MM.1S (cell line): ENCODE results near the gene CHPF2.
A peak's percentile ranks its signal among the peaks of the same experiment; 100 is the strongest.

Experiments used
- DNase-seq: peaks from one replicate; pipeline ENCODE4 v3.0.0-alpha.2; 2015
- H2AFZ ChIP-seq: fragments of 300-600 bp; sonication (generic); 2 replicates; pipeline ENCODE4 v1.6.0; 2016; ENCODE audit warnings: antibody characterized with exemption, low read length
- H3F3A ChIP-seq: fragments of 300-600 bp; sonication (generic); 2 replicates; pipeline ENCODE4 v1.6.1; 2016; ENCODE audit warnings: mild to moderate bottlenecking, antibody characterized with exemption, low read length, moderate library complexity, mixed read lengths; ENCODE audit not compliant: insufficient read depth
- H3K27ac ChIP-seq: fragments of 300-600 bp; sonication (generic); 2 replicates; pipeline ENCODE4 v1.5.1; 2016; ENCODE audit warnings: mild to moderate bottlenecking, low read length
- H3K27me3 ChIP-seq: fragments of 300-600 bp; sonication (generic); replicated peaks from 2 replicates; pipeline ENCODE4 v1.6.0; 2016; ENCODE audit warnings: low read length; ENCODE audit not compliant: insufficient read depth
- H3K36me3 ChIP-seq: fragments of 300-600 bp; sonication (generic); replicated peaks from 2 replicates; pipeline ENCODE4 v1.6.1; 2016; ENCODE audit warnings: mild to moderate bottlenecking, low read length, mixed read lengths; ENCODE audit not compliant: insufficient read depth
- H3K4me1 ChIP-seq: fragments of 300-600 bp; sonication (generic); 2 replicates; pipeline ENCODE4 v1.6.1; 2016; ENCODE audit warnings: low read length, mixed read lengths
- H3K4me2 ChIP-seq: fragments of 300-600 bp; sonication (generic); 2 replicates; pipeline ENCODE4 v1.6.0; 2016; ENCODE audit warnings: low read depth, low read length
- H3K4me3 ChIP-seq: fragments of 300-600 bp; sonication (generic); 2 replicates; pipeline ENCODE4 v1.5.1; 2016; ENCODE audit warnings: low read length, mixed read lengths
- H3K79me2 ChIP-seq: fragments of 300-600 bp; sonication (generic); 2 replicates; pipeline ENCODE4 v1.6.1; 2016; ENCODE audit warnings: mixed run types, low read length, mixed read lengths
- H3K9ac ChIP-seq: fragments of 300-600 bp; sonication (generic); 2 replicates; pipeline ENCODE4 v1.6.1; 2016; ENCODE audit warnings: low read length, mixed read lengths
- H3K9me2 ChIP-seq: fragments of 300-600 bp; sonication (generic); replicated peaks from 2 replicates; pipeline ENCODE4 v1.6.1; 2016; ENCODE audit warnings: mild to moderate bottlenecking, low read length, mixed read lengths; ENCODE audit not compliant: insufficient read depth
- H3K9me3 ChIP-seq: fragments of 300-600 bp; sonication (generic); replicated peaks from 2 replicates; pipeline ENCODE4 v1.6.1; 2016; ENCODE audit warnings: mild to moderate bottlenecking, low read length, mixed read lengths; ENCODE audit not compliant: insufficient read depth
- H4K20me1 ChIP-seq: fragments of 300-600 bp; sonication (generic); 2 replicates; pipeline ENCODE4 v1.6.1; 2016; ENCODE audit warnings: mild to moderate bottlenecking, low read length, moderate library complexity, mixed read lengths; ENCODE audit not compliant: insufficient read depth
- EZH2 ChIP-seq: fragments of 300-600 bp; sonication (generic); optimal IDR thresholded peaks from 2 replicates; pipeline ENCODE3; 2017; ENCODE audit warnings: low read depth, mild to moderate bottlenecking, antibody characterized with exemption, low read length, mixed read lengths
- EZH2phosphoT487 ChIP-seq: fragments of 300-600 bp; sonication (generic); IDR thresholded peaks from 2 replicates; pipeline ENCODE4 v1.6.1; 2018; ENCODE audit warnings: antibody characterized with exemption, low read length
- TF ChIP-seq, protein P1 (sequence below): fragments of 300-600 bp; sonication (generic); IDR thresholded peaks from 2 replicates; pipeline ENCODE4 v1.5.1; 2016; ENCODE audit warnings: antibody characterized with exemption, low read length, mixed read lengths

The CHPF2 gene

DNA sequence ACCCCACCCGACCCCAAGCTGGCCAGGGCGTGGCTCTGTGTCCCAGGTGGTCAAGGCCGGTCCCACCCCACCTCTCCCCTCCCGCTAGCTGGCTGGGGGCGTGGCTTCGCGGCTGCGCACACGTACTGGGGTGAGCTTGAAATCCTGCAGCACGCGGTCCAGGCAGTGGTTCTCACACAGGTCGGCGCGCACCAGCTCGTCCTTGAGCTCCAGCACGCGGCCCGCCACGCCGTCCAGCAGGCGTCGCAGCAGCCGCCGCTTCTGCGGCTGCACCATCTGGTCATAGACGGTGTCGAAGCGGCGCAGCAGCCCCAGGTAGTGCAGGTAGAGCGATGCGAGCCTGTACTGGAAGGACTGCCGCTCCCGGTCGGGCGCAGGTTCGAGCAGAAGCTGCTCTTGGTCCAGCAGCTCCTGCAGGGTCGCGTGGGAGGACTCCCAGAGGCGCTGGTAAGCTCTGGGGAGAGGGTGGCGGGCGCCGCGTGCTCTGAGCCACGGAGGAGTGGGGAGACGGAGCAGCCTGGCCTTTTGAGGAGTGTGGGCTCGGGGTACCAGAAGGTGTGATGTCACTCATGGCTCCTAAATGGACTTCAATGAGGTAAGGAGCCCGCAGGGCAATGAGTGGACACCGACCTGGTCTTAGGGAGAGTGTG is 27.8 kb upstream of the CHPF2 start:
- no peak for DNase-seq
- Histone ChIP-seq H3K79me2 (no peaks in the 10 kb centered on the region), H3K4me3 (no peak overlapping the region), H3K27ac (no peak overlapping the region), H2AFZ (no peak overlapping the region), H3K9me2 (no peaks in the 10 kb centered on the region), H3K9ac (no peak overlapping the region), H3K4me2 (no peak overlapping the region), H3F3A (no peaks in the 10 kb centered on the region), H3K36me3 (no peaks in the 10 kb centered on the region), H3K9me3 (no peaks in the 10 kb centered on the region), H4K20me1 (no peaks in the 10 kb centered on the region), H3K4me1 (no peaks in the 10 kb centered on the region), H3K27me3 (peaks cover 80% of the 10 kb centered on the region)
- TF ChIP-seq EZH2phosphoT487 (no peak), EZH2 (peak; percentile 61)
- TF ChIP-seq, protein P1, sequence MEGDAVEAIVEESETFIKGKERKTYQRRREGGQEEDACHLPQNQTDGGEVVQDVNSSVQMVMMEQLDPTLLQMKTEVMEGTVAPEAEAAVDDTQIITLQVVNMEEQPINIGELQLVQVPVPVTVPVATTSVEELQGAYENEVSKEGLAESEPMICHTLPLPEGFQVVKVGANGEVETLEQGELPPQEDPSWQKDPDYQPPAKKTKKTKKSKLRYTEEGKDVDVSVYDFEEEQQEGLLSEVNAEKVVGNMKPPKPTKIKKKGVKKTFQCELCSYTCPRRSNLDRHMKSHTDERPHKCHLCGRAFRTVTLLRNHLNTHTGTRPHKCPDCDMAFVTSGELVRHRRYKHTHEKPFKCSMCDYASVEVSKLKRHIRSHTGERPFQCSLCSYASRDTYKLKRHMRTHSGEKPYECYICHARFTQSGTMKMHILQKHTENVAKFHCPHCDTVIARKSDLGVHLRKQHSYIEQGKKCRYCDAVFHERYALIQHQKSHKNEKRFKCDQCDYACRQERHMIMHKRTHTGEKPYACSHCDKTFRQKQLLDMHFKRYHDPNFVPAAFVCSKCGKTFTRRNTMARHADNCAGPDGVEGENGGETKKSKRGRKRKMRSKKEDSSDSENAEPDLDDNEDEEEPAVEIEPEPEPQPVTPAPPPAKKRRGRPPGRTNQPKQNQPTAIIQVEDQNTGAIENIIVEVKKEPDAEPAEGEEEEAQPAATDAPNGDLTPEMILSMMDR = 0 out of 2 replicates have a peak, but pooled peaks have one; percentile 10

DNA sequence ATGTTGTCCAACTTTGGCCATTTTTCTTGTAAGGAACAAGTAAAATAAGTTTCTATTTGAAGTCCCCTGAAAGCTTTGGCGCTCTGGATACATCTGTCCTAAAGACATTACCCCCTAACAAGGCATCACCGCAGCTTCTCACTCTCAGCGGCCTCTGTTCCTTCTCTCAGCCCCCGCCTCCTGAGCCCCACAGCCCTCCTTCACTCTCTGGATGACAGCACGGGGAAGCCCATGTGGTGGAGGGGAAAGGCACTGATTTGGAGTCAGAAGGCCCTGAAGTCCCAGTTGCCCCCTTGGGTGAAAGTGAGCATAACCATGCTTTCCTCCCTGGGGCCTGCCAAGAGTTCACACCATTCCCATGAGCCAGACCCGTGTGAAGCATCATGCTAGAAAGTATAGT is 26.6 kb upstream of the CHPF2 start:
- H3K9me3 ChIP-seq = no peaks in the 10 kb centered on the region
- no peak for DNase-seq
- no peaks in the 10 kb centered on the region for H3K36me3 ChIP-seq
- H3K79me2 ChIP-seq = no peaks in the 10 kb centered on the region
- H3K27me3 ChIP-seq = peaks cover 68% of the 10 kb centered on the region
- no peak for TF ChIP-seq EZH2phosphoT487
- TF ChIP-seq, protein P1 = no peak
- no peak for TF ChIP-seq EZH2
- no peak overlapping the region for H3K9ac ChIP-seq
- no peaks in the 10 kb centered on the region for H3F3A ChIP-seq
- H3K27ac ChIP-seq = no peak overlapping the region
- H3K9me2 ChIP-seq = no peaks in the 10 kb centered on the region
- H4K20me1 ChIP-seq = no peaks in the 10 kb centered on the region
- H3K4me2 ChIP-seq = no peak overlapping the region
- H2AFZ ChIP-seq = no peak overlapping the region
- no peaks in the 10 kb centered on the region for H3K4me1 ChIP-seq
- H3K4me3 ChIP-seq = no peak overlapping the region

DNA sequence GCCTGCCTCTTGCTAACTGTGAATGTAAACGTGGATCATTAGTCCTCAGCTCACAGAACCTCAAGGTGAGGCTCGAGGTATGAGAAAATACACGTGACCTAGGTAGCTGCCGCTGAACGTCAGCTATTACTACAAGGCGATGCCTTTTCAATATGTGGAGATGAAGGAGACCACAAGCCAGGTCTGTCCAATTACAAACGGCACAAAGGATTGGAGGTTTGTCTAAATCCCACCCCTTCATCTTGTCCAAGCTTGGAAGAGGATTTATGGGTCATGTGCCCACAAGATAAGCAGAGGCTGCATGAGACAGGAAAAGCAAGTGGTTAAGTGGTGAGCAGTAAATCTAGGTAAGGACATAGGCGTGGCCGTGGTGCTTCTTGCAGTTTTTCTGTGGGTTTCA is 25.4 kb upstream of the CHPF2 start:
- H3K36me3 ChIP-seq = no peaks in the 10 kb centered on the region

More for the DNA sequence above, 25.4 kb upstream of the CHPF2 start:
- Histone ChIP-seq H3K79me2 (no peaks in the 10 kb centered on the region), H3K4me3 (no peak overlapping the region), H3K9ac (no peak overlapping the region), H3F3A (no peaks in the 10 kb centered on the region), H3K9me3 (no peaks in the 10 kb centered on the region), H4K20me1 (no peaks in the 10 kb centered on the region), H3K27ac (no peak overlapping the region), H3K9me2 (no peaks in the 10 kb centered on the region), H3K27me3 (peaks cover 56% of the 10 kb centered on the region), H2AFZ (no peak overlapping the region), H3K4me1 (no peaks in the 10 kb centered on the region), H3K4me2 (no peak overlapping the region)
- TF ChIP-seq, protein P1 = no peak
- TF ChIP-seq EZH2 (no peak), EZH2phosphoT487 (no peak)
- DNase-seq = no peak
